Right forelimb (tissue), 1 donor: ENCODE data around the gene IFNAR2.
"Not testable (repeated sequence)": the region's sequence is repeated elsewhere in the genome, so short reads cannot be mapped to it uniquely, and the experiment has no call there.

Experiments
- DNase-seq: peaks from one replicate; pipeline ENCODE4 v3.0.0-alpha.2; 2018

The IFNAR2 gene

DNA sequence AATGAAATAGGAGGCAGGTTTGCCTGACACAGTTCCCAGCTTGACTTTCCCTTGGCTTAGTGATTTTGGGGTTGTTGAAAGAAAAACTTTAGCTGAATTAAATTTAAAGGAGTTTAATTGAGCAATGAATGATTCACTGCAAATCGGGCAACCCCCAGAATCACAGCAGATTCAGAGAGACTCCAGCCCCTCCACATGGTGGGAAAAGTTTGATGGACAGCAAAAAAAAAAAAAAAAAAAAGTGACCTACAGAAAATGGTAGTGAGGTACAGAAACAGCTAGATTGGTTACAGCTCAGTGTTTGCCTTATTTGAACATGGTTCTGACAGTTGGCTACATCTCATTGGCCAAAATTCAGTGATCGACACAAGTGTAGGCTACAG lies 12.6 kb upstream of the IFNAR2 start:
- no peak for DNase-seq

DNA sequence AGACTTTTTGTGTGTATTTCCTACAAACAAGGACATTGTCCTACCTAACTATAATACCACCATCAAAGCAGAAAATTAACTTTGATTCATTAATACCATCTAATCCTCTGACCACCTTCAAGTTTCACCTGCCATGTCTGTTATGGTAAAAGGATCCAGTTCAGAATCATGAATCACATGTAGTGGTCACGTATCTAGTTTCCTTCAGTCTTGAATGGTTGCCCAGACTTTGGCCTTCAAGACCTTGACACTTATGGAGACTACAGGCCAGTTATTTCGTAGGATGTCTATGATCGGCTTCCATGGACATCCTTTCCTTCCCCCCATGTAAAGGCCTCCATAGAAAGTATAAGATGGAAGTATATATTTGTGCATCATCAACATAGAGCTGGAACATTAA lies 10.4 kb upstream of the IFNAR2 start:
- no peak for DNase-seq

DNA sequence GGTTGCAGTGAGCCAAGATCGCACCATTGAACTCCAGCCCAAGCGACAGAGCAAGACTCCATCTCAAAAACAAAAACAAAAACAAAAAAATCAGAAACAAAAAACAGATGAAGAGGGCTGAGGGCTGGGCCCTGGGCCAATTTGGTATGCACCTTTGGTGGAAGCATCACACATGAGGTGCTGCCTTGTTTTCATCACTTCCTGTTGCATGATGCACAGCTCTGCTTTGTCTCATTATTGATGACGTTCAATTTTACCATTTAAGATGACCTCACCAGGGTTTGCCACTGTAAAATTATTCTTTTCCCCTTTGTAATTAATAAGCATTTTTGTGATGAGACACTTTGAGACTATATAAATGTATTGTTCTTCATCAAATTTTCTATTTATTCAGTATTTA lies 9.8 kb upstream of the IFNAR2 start:
- DNase-seq = no peak

DNA sequence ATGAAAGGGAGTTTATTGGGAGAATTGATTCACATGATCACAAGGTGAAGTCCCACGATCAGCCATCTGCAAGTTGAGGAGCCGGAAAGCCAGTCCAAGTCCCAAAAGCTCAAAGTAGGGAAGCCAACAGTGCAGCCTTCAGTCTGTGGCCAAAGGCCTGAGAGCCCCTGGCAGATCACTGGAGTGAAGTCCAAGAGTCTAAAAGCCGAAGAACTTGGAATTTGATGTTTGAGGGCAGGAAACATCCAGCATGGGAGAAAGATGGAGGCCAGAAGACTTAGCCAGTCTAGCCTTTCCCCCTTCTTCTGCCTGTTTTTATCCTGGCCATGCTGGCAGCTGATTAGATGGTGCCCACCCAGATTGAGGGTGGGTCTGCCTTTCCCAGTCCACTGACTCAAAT lies 4.4 kb upstream of the IFNAR2 start:
- not testable (repeated sequence) for DNase-seq

DNA sequence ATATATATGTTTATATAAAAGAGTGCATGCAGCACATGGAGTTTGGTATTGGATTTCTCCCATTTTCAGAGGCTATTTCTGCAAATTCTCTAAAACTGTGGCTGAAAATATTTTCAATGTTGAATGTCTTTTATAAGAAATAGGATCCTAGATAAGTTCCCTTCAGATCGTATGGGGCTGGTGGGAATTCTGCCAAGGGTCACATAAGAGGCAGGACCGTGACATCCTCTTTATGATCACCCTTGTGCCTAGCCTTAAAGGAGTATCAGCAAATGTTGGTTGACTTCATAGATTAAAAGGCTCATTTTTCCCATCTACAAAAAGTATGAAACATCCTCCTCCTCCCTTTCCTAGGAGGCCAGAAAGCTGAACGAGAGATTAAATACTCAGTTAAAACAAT lies 1.3 kb upstream of the IFNAR2 start:
- DNase-seq = no peak

DNA sequence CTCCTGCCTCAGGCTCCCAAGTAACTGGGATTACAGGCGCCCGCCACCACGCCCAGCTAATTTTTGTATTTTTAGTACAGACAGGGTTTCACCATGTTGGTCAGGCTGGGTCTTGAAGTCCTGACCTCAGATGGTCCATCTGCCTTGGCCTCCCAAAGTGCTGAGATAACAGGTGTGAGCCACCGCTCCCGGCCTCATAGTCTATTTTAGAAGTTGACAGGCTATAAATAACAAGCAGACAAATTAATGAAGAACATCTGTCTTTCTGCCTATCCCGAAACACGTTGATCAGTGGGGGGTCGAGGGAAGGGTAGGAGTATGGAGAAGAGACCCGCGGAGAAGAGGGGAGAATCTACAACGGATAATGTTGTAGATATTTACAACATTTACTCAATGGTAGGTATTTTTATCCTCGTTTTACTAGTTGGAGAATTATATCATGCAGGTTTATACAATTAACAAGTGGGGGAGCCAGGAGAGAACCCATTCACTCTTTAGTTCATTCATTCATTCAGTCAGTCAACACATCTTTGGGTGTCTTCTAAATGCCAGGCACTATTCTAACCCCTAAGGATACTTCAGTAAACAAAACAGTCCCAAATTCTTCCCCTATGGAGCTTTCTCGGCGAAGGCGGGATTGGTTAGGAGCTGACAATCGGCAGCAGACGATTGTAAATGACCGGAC lies 497 bp upstream of the IFNAR2 start:
- no peak for DNase-seq

DNA sequence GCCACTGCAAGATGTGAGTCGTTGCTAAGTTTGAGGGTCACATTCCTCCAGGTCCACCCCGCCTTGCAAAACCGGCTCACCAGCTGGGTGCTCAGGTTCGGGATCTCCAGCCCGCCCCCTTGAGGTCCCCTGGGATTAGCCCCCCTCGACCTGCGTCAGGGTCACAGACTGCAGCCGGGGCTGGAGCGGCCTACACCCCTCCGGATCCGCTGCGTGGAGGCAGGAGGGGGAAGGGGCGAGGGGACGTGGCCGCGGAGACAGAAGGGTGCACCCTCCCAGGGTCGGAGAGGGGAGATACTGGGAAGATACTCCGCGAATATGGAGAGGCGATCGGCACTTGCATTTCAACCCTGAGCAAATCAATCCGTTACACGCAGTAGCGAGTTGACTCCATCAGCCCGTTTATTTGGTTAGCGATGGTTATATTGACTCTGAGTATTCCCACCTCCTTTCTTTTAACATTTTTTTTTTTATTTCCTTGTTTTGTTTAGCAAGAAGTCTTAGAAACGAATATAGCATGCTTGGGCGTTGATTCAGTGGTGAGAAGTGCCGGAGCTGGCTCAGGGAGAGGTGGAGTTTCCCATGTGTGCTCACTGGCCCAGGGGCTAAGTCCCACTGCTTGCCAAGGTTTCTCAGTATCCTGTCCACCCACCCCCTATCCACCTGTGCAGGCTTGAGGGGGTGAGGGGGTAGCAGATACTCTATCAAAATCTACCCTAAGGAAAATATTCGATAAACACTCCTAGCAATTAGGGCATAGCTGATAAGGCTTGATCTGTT lies 997 bp downstream of the IFNAR2 start:
- peak; percentile 72 for DNase-seq

DNA sequence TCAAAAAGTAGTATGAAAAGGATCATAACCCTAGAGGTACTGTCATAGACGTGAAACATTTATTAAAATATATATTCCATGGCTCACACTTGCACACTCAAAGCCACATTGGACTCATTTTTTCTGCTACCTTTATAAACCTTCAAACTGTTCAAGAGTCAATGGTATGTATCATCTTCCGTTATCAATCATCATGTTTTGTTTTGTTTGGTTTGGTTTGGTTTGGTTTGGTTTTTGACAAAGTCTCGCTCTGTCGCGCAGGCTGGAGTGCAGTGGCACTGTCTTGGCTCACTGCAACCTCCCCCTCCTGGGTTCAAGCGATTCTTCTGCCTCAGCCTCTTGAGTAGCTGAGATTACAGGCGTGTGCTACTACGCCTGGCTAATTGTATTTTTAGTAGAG lies 1.8 kb downstream of the IFNAR2 start:
- DNase-seq = no peak

DNA sequence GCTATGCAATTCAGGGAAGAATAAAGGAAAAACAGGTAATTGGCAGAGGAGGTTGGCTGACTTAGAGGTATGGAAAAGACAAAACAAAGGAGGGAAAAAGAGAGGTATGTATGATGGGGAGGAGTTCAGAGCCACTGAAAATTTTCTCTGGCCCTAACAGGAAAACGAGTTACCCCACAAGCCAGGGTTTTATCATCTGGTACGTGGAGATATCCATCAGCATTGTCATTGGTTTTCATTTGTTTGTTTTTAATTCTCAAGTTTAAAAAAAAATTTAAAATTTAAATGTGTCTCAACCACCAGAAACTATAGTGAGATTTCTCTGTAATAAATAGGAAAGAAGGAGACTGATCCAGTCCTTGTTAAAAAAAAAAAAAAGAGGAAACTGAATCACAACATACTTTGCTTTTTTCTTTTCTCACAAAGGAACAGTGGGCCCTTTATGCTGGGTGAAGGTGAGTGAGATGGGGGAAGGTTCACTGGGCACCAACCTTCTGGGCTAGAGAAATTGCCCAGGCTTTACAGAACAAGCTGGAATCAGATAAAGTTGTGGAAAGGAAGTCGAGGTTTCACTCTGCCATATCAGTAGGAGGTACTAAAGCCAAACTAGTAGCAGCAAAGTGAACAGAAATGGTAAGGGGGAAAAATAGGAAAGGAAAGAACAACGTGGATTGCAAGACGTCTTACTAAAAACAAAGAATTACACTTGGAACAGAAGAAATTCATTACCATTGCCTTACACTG lies 2.7 kb downstream of the IFNAR2 start:
- DNase-seq = no peak

DNA sequence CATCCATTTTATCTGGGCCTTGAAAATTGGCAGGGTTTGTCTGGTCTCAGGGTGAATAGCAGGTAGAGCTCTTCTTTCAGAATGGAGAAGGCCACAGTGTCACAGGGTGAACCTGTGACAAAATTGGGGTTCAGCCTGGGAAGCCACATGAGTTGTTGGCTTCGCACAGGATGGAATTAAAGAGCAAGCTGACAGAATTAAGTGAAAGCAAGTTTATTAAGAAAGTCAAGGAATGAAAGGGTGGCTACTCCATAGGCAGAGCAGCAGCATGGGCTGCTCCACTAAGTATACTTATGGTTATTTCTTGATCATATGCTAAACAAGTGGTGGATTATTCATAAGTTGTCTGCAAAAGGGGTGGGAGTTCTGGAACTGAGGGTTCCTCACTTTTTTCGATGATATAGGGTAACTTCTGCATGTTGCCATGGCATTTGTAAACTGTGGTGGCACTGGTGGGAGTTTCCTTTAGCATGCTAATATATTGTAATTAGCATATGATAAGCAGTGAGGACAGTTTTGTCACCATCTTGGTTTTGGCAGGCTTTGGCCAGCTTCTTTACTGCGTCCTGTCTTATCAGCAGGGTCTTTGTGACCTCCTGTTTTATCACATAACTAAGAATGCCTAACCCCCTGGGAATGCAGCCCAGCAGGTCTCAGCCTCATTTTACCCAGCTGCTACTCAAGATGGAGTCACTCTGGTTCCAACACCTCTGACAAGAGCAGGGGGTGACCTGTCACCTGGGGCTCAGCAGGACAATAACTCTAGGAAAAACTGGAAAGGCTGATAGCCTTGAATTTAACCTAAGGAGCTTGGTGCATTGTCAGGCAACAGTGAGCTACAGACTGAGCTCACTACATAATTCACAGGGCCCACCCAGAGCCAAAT lies 5.1 kb downstream of the IFNAR2 start:
- no peak for DNase-seq

DNA sequence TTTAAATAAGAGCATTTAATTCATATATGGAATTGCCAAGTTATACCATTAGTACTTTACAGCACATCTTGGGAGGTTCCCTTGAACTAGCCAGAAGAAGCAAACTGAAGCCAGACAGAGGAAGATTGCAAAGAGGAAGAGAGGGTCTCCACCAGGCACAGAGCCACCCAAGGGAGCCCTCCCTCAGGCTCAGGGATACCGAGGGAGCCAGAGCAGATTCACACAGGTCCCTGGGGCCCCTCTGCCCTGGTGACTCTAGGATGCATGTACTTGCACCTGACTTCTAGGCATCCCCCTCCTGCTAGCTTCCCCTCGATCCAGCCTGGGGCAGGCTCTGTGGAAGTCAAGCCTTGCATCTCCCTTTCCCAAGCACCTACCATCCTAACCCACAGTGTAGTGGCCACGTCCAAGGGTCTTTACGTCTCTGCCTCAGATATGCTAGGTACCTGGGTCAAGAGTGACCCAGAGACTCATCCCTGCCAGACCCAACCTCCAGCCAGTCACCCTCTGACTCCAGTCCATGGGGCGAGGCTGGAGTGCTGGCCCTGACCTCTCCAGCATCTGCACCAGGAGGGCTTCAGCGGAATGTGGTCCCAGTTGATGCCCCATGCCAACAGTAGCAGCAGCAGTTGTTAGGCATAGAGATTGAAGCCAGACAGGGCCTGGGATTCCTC lies 6.4 kb downstream of the IFNAR2 start:
- DNase-seq = no peak

DNA sequence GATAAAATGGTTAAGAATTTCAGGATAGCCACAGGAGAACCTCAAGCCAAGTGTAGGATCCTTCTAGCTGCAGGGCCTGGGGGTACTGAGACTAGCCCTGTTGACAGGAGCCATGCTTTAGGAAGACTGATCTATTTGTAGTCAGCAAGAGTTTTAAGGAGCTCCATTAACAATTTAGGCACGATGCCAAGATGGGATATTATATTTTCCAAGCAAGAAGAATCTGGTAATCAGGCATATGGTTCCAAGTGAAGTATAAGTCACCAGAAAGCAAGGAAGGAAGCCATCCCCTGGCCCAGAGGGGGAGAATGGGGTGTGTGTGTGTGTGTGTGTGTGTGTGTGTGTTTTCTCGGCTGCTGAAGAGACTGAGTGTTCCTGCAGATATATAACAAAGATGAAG lies 7.0 kb downstream of the IFNAR2 start:
- no peak for DNase-seq

DNA sequence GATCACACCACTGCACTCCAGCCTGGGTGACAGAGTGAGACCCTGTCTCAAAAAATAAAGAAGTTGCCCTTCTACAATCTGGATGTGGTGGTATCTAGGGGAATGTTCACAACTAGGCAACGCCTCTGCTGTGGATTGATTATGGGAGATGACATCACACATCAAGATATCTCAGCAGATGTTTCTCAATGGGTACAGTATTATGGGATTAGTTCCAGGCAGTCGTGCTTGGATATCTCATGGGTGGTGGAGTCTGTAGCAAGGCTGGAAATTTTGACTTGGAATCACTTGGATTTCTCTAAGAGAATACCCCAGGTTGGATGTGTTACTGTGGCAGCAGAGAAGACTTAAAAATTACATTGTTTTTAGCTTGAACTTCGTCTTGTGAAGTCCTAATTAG lies 7.7 kb downstream of the IFNAR2 start:
- no peak for DNase-seq

DNA sequence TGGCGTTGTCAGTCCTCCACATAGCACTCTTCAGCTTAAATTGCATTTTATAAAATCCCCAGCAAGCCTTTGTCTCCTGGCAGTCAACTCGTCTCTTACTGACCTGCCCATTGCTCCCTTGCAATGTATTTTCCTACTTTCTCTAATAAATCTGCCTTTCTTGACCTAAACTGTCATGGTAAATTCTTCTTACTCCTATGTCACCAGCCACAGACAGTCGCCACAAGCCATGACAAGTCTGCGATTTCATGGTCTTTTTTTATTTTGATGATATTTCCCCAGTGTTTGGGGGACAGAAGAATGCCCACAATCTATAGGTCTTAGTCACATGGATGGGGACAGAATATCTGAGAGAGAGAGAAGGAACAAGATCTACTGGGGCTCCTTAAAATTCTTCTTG lies 8.4 kb downstream of the IFNAR2 start:
- no peak for DNase-seq

DNA sequence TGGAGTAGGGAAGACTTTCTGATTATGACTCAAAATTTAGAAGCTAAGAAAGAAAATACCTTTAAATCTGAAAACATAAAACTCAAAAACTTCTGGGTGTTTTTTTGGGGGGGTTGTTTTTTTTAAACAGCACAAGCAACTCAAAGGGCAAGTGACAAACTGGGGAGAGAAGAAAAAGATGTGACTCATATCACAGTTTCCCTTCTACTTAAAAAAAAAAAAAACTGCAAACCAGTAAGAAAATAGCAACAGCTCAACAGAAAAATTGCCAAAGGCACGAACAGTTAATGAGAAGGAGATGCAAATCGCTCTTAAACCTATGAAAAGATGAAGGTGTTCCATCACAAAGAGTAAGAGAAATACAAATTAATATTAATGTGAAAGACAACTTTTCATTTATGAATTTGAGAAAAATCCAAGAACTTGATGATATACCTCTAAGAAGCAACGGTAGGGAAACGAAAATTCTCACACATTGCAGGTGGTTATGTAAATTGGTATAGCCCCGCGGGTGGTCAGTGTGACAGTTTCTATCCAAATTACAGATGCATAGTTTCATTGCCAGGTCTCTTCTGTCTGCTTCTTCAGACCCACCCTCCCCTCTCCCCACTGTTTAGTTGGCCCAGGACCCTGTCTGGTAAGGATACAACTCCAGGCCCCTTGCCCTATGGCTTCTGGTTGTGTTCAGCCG lies 9.0 kb downstream of the IFNAR2 start:
- no peak for DNase-seq

DNA sequence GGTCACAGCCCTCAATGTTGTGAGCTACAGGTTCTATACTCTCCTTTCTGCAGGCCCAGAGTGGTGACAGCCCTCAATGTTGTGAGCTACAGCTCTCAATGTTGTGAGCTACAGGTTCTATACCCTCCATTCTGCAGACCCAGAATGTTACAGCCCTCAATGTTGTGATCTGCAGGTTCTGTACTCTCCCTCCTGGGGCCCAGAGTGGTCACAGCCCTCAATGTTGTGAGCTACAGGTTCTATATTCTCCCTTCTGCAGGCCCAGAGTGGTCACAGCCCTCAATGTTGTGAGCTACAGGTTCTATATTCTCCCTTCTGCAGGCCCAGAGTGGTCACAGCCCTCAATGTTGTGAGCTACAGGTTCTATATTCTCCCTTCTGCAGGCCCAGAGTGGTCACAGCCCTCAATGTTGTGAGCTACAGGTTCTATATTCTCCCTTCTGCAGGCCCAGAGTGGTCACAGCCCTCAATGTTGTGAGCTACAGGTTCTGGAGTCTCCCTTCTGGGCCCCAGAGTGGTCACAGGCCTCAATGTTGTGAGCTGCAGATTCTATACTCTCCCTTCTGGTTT lies 9.9 kb downstream of the IFNAR2 start:
- not testable (repeated sequence) for DNase-seq

DNA sequence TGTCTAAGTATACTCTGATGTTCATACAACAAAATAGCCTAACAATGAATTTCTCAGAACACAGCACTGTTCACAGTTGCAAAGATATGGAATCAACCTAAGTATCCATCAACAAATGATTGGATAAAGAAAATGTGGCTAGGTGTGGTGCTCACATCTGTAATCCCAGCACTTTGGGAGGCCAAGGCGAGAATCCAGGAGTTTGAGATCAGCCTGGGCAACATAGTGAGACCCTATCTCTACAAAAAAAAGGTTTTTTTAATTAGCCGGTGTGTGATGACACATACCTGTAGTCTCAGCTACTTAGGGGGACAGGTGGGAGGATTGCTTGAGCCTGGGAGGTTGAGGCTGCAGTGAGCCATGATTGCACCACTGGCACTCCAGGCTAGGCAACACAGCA lies 10.7 kb downstream of the IFNAR2 start:
- no peak for DNase-seq

DNA sequence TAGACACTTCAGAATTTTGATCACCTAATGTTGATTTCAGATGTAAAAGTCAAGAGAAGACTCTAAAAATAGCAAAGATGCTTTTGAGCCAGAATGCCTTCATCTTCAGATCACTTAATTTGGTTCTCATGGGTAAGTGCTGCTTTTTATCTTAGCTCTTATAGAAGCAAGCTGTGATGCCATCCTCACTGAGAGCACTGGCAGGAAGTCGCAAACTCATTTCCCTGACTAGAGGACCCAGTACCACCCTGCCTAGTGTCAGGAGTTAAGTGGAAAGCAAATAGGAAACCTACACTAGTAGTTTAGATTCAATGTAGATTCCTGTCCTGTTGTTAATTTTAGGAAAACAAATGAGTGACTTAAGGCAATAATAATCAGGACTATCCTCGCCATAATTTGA lies 12.1 kb downstream of the IFNAR2 start:
- DNase-seq = no peak

DNA sequence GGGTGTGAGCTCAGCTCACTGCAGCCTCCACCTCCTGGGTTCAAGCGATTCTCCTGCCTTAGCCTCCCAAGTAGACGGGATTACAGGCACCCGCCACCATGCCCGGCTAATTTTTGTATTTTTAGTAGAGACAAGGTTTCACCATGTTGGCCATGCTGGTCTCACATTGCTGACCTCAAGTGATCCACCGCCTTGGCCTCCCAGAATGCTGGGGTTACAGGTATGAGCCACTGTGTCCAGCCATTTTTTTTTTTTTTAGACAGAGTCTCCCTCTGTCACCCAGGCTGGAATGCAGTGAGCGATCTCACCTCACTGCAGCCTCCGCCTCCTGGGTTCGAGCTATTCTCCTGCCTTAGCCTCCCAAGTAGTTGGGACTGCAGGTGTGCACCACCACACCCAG lies 13.1 kb downstream of the IFNAR2 start:
- DNase-seq = not testable (repeated sequence)

DNA sequence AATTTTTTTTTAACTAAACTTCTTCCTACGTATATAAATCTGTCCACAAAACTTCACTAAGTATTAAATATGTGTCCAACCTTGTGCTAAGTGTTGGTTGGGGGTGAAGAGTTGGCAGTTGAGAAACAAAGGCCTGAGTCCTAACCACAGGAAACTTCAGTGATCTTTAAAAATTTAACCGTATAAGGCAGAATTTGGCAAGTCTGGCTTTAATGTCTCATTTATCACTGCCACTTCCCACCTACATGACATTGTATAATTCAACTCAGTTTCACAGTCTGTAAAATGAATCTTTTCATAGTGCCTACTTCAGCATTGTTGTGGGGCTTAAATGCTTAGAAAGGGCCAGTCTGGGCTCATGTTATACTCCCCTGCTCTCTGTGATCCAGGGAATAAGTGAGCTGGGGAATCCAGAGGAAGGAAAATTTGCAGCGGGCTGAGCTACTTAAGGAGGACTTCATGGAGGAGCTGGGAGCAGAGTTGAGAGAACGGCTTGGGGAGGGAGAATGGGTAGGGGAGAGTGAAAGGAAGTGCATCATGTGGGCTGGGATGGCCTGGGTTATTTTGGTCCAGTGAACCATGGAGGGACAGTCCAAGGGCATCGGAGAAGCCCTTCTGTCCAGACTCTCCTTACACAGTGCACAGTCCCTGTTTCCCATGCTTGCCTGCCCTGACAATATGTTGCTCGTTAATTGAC lies 14.5 kb downstream of the IFNAR2 start:
- no peak for DNase-seq

DNA sequence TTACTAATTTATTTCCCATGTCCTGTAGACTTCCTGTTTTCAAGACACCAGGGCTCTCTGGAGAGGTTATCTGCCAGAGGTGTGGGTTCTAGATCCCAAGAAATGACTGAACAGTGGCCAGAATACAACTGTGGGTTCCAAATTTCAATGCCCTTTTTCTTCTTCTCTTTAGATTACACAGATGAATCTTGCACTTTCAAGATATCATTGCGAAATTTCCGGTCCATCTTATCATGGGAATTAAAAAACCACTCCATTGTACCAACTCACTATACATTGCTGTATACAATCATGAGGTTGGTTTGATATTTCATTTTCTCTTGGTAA lies 15.0 kb downstream of the IFNAR2 start:
- no peak for DNase-seq
